ENCODE results near the gene MACROD2. TPM values are rescaled to one million over a fixed set of nuclear protein-coding genes. Genes with fewer than 3 reads are reported as not detected.

Gene MACROD2
- total RNA-seq, 3 donors from 2014 or later, result 3.2 to 7.6 (median 6.4) TPM

GRCh38 chr20:14959506-14960475 lies 964.5 kb downstream of the MACROD2 start:
- intact Hi-C loops (cut with DNase I, micrococcal nuclease), result no loop called here
- H3K9me3 ChIP-seq, result no peaks in the 10 kb centered on the region
- no peaks in the 10 kb centered on the region for H3K4me1 ChIP-seq (ENCODE audit: low read depth)
- H3K36me3 ChIP-seq (ENCODE audit: low read depth), result no peaks in the 10 kb centered on the region
- ATAC-seq, result no peak
- H3K4me3 ChIP-seq, result no peak overlapping the region
- DNase-seq, result no peak
- no peak for TF ChIP-seq CTCF (IDR thresholded peaks at IDR 0.05)

GRCh38 chr20:14960831-14961230 lies 965.5 kb downstream of the MACROD2 start:
- H3K4me3 ChIP-seq, result no peak overlapping the region
- ATAC-seq (no peak), DNase-seq (no peak)
- no peaks in the 10 kb centered on the region for H3K9me3 ChIP-seq
- no peak for TF ChIP-seq CTCF (IDR thresholded peaks at IDR 0.05)
- H3K36me3 ChIP-seq (ENCODE audit: low read depth), result no peaks in the 10 kb centered on the region
- H3K4me1 ChIP-seq (ENCODE audit: low read depth), result no peaks in the 10 kb centered on the region
- intact Hi-C loops (cut with DNase I, micrococcal nuclease), result no loop called here

GRCh38 chr20:14963262-14963663 lies 967.9 kb downstream of the MACROD2 start:
- Histone ChIP-seq H3K4me3 (no peak overlapping the region), H3K9me3 (no peaks in the 10 kb centered on the region), H3K4me1 (ENCODE audit: low read depth) (no peaks in the 10 kb centered on the region), H3K36me3 (ENCODE audit: low read depth) (no peaks in the 10 kb centered on the region)
- TF ChIP-seq CTCF (IDR thresholded peaks at IDR 0.05), result no peak
- no peak for DNase-seq
- intact Hi-C loops (cut with DNase I, micrococcal nuclease), result no loop called here
- no peak for ATAC-seq

GRCh38 chr20:14966203-14966602 lies 970.9 kb downstream of the MACROD2 start:
- H3K4me1 ChIP-seq (ENCODE audit: low read depth), result no peaks in the 10 kb centered on the region
- intact Hi-C loops (cut with DNase I, micrococcal nuclease), result no loop called here
- ATAC-seq (no peak), DNase-seq (no peak)
- no peak overlapping the region for H3K4me3 ChIP-seq
- no peaks in the 10 kb centered on the region for H3K36me3 ChIP-seq (ENCODE audit: low read depth)
- no peaks in the 10 kb centered on the region for H3K9me3 ChIP-seq
- no peak for TF ChIP-seq CTCF (IDR thresholded peaks at IDR 0.05)

GRCh38 chr20:14966808-14967207 lies 971.5 kb downstream of the MACROD2 start:
- ATAC-seq, result no peak
- no peak overlapping the region for H3K4me3 ChIP-seq
- no peaks in the 10 kb centered on the region for H3K4me1 ChIP-seq (ENCODE audit: low read depth)
- no peaks in the 10 kb centered on the region for H3K36me3 ChIP-seq (ENCODE audit: low read depth)
- no peak for TF ChIP-seq CTCF (IDR thresholded peaks at IDR 0.05)
- DNase-seq, result no peak
- intact Hi-C loops (cut with DNase I, micrococcal nuclease), result no loop called here
- H3K9me3 ChIP-seq, result no peaks in the 10 kb centered on the region
